Caco-2 (cell line): ENCODE data around the gene NAALADL2. TPM values are rescaled to one million over a fixed set of nuclear protein-coding genes. Genes with fewer than 3 reads are reported as not detected.

Experiments
- BruUV-seq: library from RNA; stranded (reverse); fragments of 400-500 nt; replicated peaks from 2 replicates; lab custom pipeline; 2021; lab: Mats Ljungman, UMichigan
- CTCF ChIA-PET: fragments of 300-600 bp; sonication (Branson Sonifier 250); formaldehyde crosslinking; loops from one replicate; lab custom pipeline; 2022; ENCODE audit warnings: antibody characterized with exemption; lab: Charles Lee
- POLR2A ChIA-PET: fragments of 300-600 bp; sonication (Branson Sonifier 250); formaldehyde crosslinking; loops from one replicate; lab custom pipeline; 2022; ENCODE audit warnings: antibody characterized with exemption; lab: Charles Lee
- DNase-seq, 2 experiments: peaks; one replicate each; pipeline versions ENCODE4 v3.0.0 to v3.0.0-alpha.2; 2020 to 2022
- H3K27me3 ChIP-seq: replicated peaks from 2 replicates; pipeline ENCODE4 v1.6.0; 2011; ENCODE audit warnings: low read length; ENCODE audit not compliant: control insufficient read depth, insufficient read depth
- H3K36me3 ChIP-seq: 2 replicates; pipeline ENCODE4 v1.5.1; 2011; ENCODE audit warnings: low read length; ENCODE audit not compliant: control insufficient read depth, insufficient read depth
- H3K4me1 ChIP-seq: fragments of 250-450 bp; sonication (Bioruptor Pico); 2 replicates; pipeline ENCODE4 v1.5.1; 2020; ENCODE audit warnings: mild to moderate bottlenecking
- H3K4me3 ChIP-seq: 2 replicates; pipeline ENCODE4 v1.5.1; 2011; ENCODE audit warnings: low read depth, mild to moderate bottlenecking, control low read depth, low read length
- H3K9me3 ChIP-seq: fragments of 250-450 bp; sonication (Bioruptor Pico); 2 replicates; pipeline ENCODE4 v1.5.1; 2020; ENCODE audit warnings: mild to moderate bottlenecking, moderate library complexity
- H3K27ac Mint-ChIP-seq: one replicate; pipeline ENCODE4 v1.8.0; 2022; ENCODE audit warnings: mixed read lengths; ENCODE audit not compliant: unreplicated experiment
- H3K27me3 Mint-ChIP-seq: one replicate; pipeline ENCODE4 v1.8.0; 2022; ENCODE audit warnings: mixed read lengths; ENCODE audit not compliant: insufficient read depth, unreplicated experiment
- H3K36me3 Mint-ChIP-seq: one replicate; pipeline ENCODE4 v1.8.0; 2022; ENCODE audit warnings: mild to moderate bottlenecking, mixed read lengths; ENCODE audit not compliant: insufficient read depth, unreplicated experiment
- H3K4me1 Mint-ChIP-seq: one replicate; pipeline ENCODE4 v1.8.0; 2022; ENCODE audit warnings: low read depth, mixed read lengths; ENCODE audit not compliant: unreplicated experiment
- H3K4me3 Mint-ChIP-seq: one replicate; pipeline ENCODE4 v1.8.0; 2022; ENCODE audit warnings: mild to moderate bottlenecking, moderate library complexity, mixed read lengths; ENCODE audit not compliant: unreplicated experiment
- H3K9me3 Mint-ChIP-seq: one replicate; pipeline ENCODE4 v1.8.0; 2022; ENCODE audit warnings: mixed read lengths; ENCODE audit not compliant: unreplicated experiment
- CTCF ChIP-seq, 2 experiments: fragments of 200-600 bp in 1 of 2; IDR thresholded peaks; 1 replicate in 1 of 2; 2 replicates in 1 of 2; pipeline versions ENCODE4 v1.5.1 to v1.8.0; 2011 to 2022; ENCODE audit warnings: antibody characterized with exemption in 1 of 2, control low read depth in 1 of 2, inconsistent platforms in 1 of 2, low read depth in 1 of 2, low read length in 1 of 2, mild to moderate bottlenecking in 1 of 2, moderate library complexity in 1 of 2; ENCODE audit not compliant: insufficient read depth in 1 of 2, severe bottlenecking in 1 of 2, unreplicated experiment in 1 of 2
- intact Hi-C: fragments of 100-400 bp; cut with micrococcal nuclease; formaldehyde crosslinking; loops from one replicate; pipeline ENCODE4 v1.10.0; 2022; ENCODE audit not compliant: unreplicated experiment
- total RNA-seq: library from RNA; stranded (reverse); gene quantifications from 2 replicates; pipeline ENCODE4 v1.2.3, GENCODE V29; 2022

NAALADL2 gene
- total RNA-seq, 1 experiment from 2014 or later, result 4.4 TPM

GRCh38 chr3:175502155-175502554 is 643.0 kb downstream of the NAALADL2 start:
- Histone ChIP-seq H3K9me3 (no peaks in the 10 kb centered on the region), H3K36me3 (no peaks in the 10 kb centered on the region), H3K4me1 (no peaks in the 10 kb centered on the region), H3K27me3 (no peaks in the 10 kb centered on the region), H3K4me3 (no peak overlapping the region)
- no peak overlapping the region for H3K4me3 Mint-ChIP-seq
- intact Hi-C loops, result no loop called here
- no TSS peak for BruUV-seq
- POLR2A ChIA-PET, result interaction anchor here (0.6 kb wide), 1 partner anchor 1545 kb away, joined by 7 read pairs; no protein-coding TSS in a partner anchor
- DNase-seq, result no peak
- H3K27me3 Mint-ChIP-seq, result no peaks in the 10 kb centered on the region
- no peaks in the 10 kb centered on the region for H3K4me1 Mint-ChIP-seq
- no peaks in the 10 kb centered on the region for H3K9me3 Mint-ChIP-seq
- CTCF ChIA-PET, result no interaction called here
- no peaks in the 10 kb centered on the region for H3K36me3 Mint-ChIP-seq
- H3K27ac Mint-ChIP-seq, result no peak overlapping the region
- no peak for TF ChIP-seq CTCF (IDR thresholded peaks at IDR 0.05; ENCODE audit: insufficient read depth in 1 of 2, low read depth in 1 of 2, low read length in 1 of 2, severe bottlenecking in 1 of 2, unreplicated experiment in 1 of 2)

GRCh38 chr3:175511219-175511785 is 652.2 kb downstream of the NAALADL2 start:
- Mint-ChIP-seq H3K27ac (no peak overlapping the region), H3K36me3 (no peaks in the 10 kb centered on the region), H3K4me3 (no peak overlapping the region), H3K4me1 (no peaks in the 10 kb centered on the region), H3K27me3 (no peaks in the 10 kb centered on the region), H3K9me3 (no peaks in the 10 kb centered on the region)
- H3K4me3 ChIP-seq, result no peak overlapping the region
- ChIA-PET POLR2A (no interaction called here), CTCF (no interaction called here)
- no peaks in the 10 kb centered on the region for H3K36me3 ChIP-seq
- DNase-seq, result no peak
- BruUV-seq, result no TSS peak
- H3K9me3 ChIP-seq, result no peaks in the 10 kb centered on the region
- 0 out of 2 replicates have a peak, but pooled peaks cover 3% of the 10 kb centered on the region for H3K4me1 ChIP-seq
- no peak for TF ChIP-seq CTCF (IDR thresholded peaks at IDR 0.05; ENCODE audit: insufficient read depth in 1 of 2, low read depth in 1 of 2, low read length in 1 of 2, severe bottlenecking in 1 of 2, unreplicated experiment in 1 of 2)
- no peaks in the 10 kb centered on the region for H3K27me3 ChIP-seq
- intact Hi-C loops, result no loop called here

- ChIA-PET CTCF (no interaction called here), POLR2A (no interaction called here)
- BruUV-seq, result no TSS peak
- H3K4me1 Mint-ChIP-seq, result no peaks in the 10 kb centered on the region
- Histone ChIP-seq H3K36me3 (no peaks in the 10 kb centered on the region), H3K9me3 (no peaks in the 10 kb centered on the region), H3K27me3 (no peaks in the 10 kb centered on the region), H3K4me3 (no peak overlapping the region), H3K4me1 (0 out of 2 replicates have a peak, but pooled peaks cover 3% of the 10 kb centered on the region)
- H3K27ac Mint-ChIP-seq, result no peak overlapping the region
- no peak overlapping the region for H3K4me3 Mint-ChIP-seq
- TF ChIP-seq CTCF (IDR thresholded peaks at IDR 0.05; ENCODE audit: insufficient read depth in 1 of 2, low read depth in 1 of 2, low read length in 1 of 2, severe bottlenecking in 1 of 2, unreplicated experiment in 1 of 2), result no peak
- DNase-seq, result no peak
- intact Hi-C loops, result no loop called here
- H3K27me3 Mint-ChIP-seq, result no peaks in the 10 kb centered on the region
- no peaks in the 10 kb centered on the region for H3K9me3 Mint-ChIP-seq
- H3K36me3 Mint-ChIP-seq, result no peaks in the 10 kb centered on the region
Observed at GRCh38 chr3:175512700-175513099, 653.6 kb downstream of the NAALADL2 start.
